HepG2 (cell line): ENCODE results near the gene GNG4.

ENCODE experiments used
- CTCF ChIP-seq: sonication (generic); formaldehyde crosslinking; IDR thresholded peaks from 2 replicates; pipeline ENCODE4 v1.5.0; 2020; ENCODE audit warnings: mild to moderate bottlenecking, missing genetic modification reagents, moderate library complexity
- HDAC2 ChIP-seq: sonication (generic); formaldehyde crosslinking; IDR thresholded peaks from 2 replicates; pipeline ENCODE4 v1.4.0; 2020; ENCODE audit warnings: missing genetic modification reagents
- ZSCAN29 ChIP-seq: sonication (generic); formaldehyde crosslinking; conservative IDR thresholded peaks from 2 replicates; pipeline ENCODE4 v1.4.0; 2020; ENCODE audit warnings: mild to moderate bottlenecking, missing genetic modification reagents

DNA sequence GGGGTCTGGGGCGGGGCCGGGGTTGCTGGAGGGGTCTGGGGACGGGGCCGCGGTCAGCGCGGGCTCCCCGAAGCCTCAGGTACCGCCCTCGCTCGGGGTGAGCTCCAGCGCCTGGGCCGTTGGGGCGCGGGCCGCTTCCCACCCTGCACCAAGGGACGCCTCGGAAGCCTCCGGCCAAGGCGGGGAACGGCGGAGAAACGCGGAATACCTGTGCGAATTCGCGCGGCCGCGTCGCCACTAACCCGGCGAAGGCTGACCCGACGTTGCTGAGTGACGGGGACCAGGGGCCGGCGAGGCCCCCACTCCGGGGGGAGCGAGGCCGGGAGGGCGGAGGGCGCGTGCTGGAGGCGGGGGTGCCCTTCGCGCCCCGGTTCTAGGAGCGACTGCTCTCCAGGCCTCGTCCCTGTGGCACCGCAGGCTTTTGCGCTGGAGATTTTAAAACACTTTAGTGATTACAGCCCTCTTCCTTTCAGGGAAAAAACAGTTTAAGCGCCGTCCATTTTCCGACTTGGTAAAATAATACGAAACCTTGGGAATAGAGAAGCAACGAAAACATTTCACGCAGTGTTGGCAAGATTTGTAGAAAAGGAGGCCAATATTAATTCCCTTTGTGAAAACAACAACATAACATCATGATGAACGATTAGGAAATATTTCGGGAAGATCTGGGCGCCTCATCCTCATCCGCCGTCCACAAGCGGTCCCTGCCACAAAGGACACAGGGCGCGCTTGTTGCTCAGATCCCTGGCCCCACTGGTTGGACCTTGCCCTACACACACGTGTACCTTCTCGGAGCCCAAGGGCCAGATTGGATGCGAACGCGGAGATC lies 971 bp upstream of the GNG4 start:
- peak; percentile 98 for TF ChIP-seq HDAC2 (CRISPR knock-in tag)
- TF ChIP-seq ZSCAN29 (CRISPR knock-in tag), result no peak
- peak; percentile 22 for TF ChIP-seq CTCF (CRISPR knock-in tag)
